Gastrocnemius medialis (tissue), 4 donors: ENCODE data around the gene PRPH. TPM values are rescaled to one million over a fixed set of nuclear protein-coding genes. Genes with fewer than 3 reads are reported as not detected.

Experiments
- ATAC-seq, 2 donors: fragments of 150-250 bp; one replicate each; pipeline ENCODE4 v1.9.1; 2016
- DNase-seq, 2 donors: peaks; one replicate each; pipeline ENCODE4 v3.0.0-alpha.2; 2019
- H3K27ac ChIP-seq, 4 donors: fragments of 200-600 bp; sonication (generic); 1 replicate in 1 of 4; 2 replicates in 3 of 4; pipeline ENCODE4 v1.5.1; 2016 to 2018; ENCODE audit warnings: mild to moderate bottlenecking in 2 of 4, moderate library complexity in 1 of 4
- H3K27me3 ChIP-seq, 3 donors: fragments of 200-600 bp; sonication (generic) in 2 of 3; 1 replicate in 1 of 3; 2 replicates in 2 of 3; pipeline versions ENCODE4 v1.5.1 to v1.6.0; 2016 to 2019; ENCODE audit warnings: mild to moderate bottlenecking in 1 of 3, moderate library complexity in 1 of 3
- H3K36me3 ChIP-seq, 2 donors: fragments of 200-600 bp; sonication (generic) in 1 of 2; one replicate each; pipeline ENCODE4 v1.5.1; 2017 to 2018
- H3K4me1 ChIP-seq, 2 donors: fragments of 200-600 bp; sonication (generic) in 1 of 2; one replicate each; pipeline ENCODE4 v1.5.1; 2016 to 2017; ENCODE audit warnings: mild to moderate bottlenecking in 2 of 2
- H3K4me3 ChIP-seq, 4 donors: fragments of 200-600 bp; sonication (generic) in 3 of 4; 1 replicate in 1 of 4; 2 replicates in 3 of 4; pipeline ENCODE4 v1.5.1; 2016 to 2019; ENCODE audit warnings: mild to moderate bottlenecking in 2 of 4
- H3K9me3 ChIP-seq, 3 donors: fragments of 200-600 bp; sonication (generic) in 2 of 3; 1 replicate in 1 of 3; 2 replicates in 2 of 3; pipeline ENCODE4 v1.5.1; 2016 to 2019
- POLR2A ChIP-seq, 2 donors: fragments of 450-650 bp; IDR thresholded peaks; one replicate each; pipeline ENCODE4 v1.6.1; 2017; ENCODE audit warnings: antibody characterized with exemption in 2 of 2, mild to moderate bottlenecking in 2 of 2, moderate library complexity in 2 of 2
- in situ Hi-C, 4 donors: fragments of 200-750 bp; cut with MboI; loops; one replicate each; pipeline versions ENCODE4 v1.15.0 to v1.8.0; 2017; ENCODE audit warnings: low sequenced_read_pairs in 4 of 4
- intact Hi-C: fragments of 100-400 bp; cut with DNase I; formaldehyde crosslinking; loops from one replicate; pipeline ENCODE4 v1.15.1; 2023; ENCODE audit warnings: low total_unique reads
- total RNA-seq, 4 donors: library from RNA; depleted of rRNA; stranded (reverse); fragments of >200 nt; gene quantifications; one replicate each; pipeline versions ENCODE4 v1.1.0 to v1.2.3, GENCODE V29; 2016
- TF ChIP-seq, protein P1 (sequence below), 5 experiments: fragments of 450-650 bp in 3 of 5; fragments of 200-600 bp in 2 of 5; sonication (generic) in 2 of 5; IDR thresholded peaks in 4 of 5; conservative IDR thresholded peaks in 1 of 5; 1 replicate in 4 of 5; 2 replicates in 1 of 5; pipeline ENCODE4 v1.5.1; 2016 to 2019; ENCODE audit warnings: antibody characterized with exemption in 5 of 5, mild to moderate bottlenecking in 3 of 5, moderate library complexity in 3 of 5

PRPH gene
- total RNA-seq, 4 donors from 2014 or later, result not detected

DNA sequence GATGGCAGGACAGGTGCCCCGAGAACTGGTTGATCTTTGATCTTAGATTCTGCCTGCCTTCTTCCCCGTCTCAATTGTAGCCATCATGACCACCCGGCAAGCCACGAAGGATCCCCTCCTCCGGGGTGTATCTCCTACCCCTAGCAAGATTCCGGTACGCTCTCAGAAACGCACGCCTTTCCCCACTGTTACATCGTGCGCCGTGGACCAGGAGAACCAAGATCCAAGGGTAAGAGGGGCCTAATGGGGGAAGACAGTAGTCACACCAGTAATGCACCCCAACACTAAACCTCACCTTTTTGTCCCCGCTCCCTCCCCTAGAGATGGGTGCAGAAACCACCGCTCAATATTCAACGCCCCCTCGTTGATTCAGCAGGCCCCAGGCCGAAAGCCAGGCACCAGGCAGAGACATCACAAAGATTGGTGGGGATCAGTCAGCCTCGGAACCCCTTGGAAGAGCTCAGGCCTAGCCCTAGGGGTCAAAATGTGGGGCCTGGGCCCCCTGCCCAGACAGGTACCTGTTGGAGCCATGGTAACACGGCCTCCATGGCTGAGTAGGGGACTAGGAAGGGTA lies 28.7 kb downstream of the PRPH start:
- TF ChIP-seq POLR2A (IDR thresholded peaks at IDR 0.05), result no peak
- TF ChIP-seq, protein P1, sequence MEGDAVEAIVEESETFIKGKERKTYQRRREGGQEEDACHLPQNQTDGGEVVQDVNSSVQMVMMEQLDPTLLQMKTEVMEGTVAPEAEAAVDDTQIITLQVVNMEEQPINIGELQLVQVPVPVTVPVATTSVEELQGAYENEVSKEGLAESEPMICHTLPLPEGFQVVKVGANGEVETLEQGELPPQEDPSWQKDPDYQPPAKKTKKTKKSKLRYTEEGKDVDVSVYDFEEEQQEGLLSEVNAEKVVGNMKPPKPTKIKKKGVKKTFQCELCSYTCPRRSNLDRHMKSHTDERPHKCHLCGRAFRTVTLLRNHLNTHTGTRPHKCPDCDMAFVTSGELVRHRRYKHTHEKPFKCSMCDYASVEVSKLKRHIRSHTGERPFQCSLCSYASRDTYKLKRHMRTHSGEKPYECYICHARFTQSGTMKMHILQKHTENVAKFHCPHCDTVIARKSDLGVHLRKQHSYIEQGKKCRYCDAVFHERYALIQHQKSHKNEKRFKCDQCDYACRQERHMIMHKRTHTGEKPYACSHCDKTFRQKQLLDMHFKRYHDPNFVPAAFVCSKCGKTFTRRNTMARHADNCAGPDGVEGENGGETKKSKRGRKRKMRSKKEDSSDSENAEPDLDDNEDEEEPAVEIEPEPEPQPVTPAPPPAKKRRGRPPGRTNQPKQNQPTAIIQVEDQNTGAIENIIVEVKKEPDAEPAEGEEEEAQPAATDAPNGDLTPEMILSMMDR (IDR thresholded peaks at IDR 0.05 in 4 of 5, conservative IDR thresholded peaks at IDR 0.05 in 1 of 5), result no peak
- in situ Hi-C loops (no loop called here), intact Hi-C loops (no loop called here)
- Histone ChIP-seq H3K4me3 (peak overlapping the region; percentile 62 to 86 (median 68)), H3K9me3 (no peaks in the 10 kb centered on the region), H3K27me3 (no peaks in the 10 kb centered on the region), H3K27ac (no peak overlapping the region), H3K4me1 (peaks cover 3 to 5% of the 10 kb centered on the region in 2 donors), H3K36me3 (no peaks in the 10 kb centered on the region)
- ATAC-seq (no peak), DNase-seq (no peak)

DNA sequence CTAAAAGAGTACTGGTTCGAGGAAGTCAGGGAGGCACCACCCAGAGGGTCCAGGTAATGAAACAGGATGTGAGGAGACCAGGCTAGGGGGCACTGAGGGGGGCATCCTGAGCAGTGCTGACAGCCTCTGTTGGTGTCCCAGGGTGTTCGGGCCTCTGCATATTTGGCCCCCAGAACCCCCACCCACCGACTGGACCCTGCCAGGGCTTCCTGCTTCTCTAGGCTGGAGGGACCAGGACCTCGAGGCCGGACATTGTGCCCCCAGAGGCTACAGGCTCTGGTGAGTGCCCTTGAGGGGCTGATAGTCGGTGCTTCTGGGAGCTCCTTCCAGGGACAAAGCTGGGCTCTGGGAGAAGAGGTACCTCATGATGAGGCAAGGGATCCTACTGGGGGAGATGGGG lies 30.7 kb downstream of the PRPH start:
- Histone ChIP-seq H3K4me3 (no peak overlapping the region), H3K9me3 (no peaks in the 10 kb centered on the region), H3K27me3 (no peaks in the 10 kb centered on the region), H3K27ac (no peak overlapping the region), H3K36me3 (no peaks in the 10 kb centered on the region), H3K4me1 (peaks cover 3 to 5% of the 10 kb centered on the region in 2 donors)
- no peak for DNase-seq
- in situ Hi-C loops, result no loop called here
- no peak for TF ChIP-seq POLR2A (IDR thresholded peaks at IDR 0.05)
- TF ChIP-seq, protein P1 (IDR thresholded peaks at IDR 0.05 in 4 of 5, conservative IDR thresholded peaks at IDR 0.05 in 1 of 5), result no peak
- ATAC-seq, result no peak
- intact Hi-C loops, result no loop called here

DNA sequence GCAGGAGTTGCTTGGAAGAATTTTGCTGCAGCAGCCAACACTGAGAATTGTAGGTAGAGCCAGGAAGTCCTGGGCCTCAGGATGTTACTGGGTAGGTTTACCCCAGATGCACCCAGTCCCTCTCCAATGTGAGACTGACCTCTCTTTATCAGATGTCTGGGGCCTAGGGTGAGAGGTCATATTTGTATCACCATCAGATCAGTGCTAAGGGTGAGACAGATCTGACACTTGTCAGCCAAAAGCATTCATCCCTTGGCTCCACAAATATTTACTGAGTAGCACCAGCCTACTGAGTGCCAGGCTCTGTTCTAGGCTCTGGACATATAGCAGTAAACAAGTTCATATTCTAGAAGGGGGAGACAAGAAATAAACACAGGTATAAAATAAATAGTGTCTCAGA lies 32.4 kb downstream of the PRPH start:
- Histone ChIP-seq H3K27ac (no peak overlapping the region), H3K4me3 (no peak overlapping the region), H3K9me3 (no peaks in the 10 kb centered on the region), H3K36me3 (no peaks in the 10 kb centered on the region), H3K27me3 (peaks cover 0 to 7% (median 2%) of the 10 kb centered on the region in 3 donors), H3K4me1 (peaks cover 2 to 5% of the 10 kb centered on the region in 2 donors)
- DNase-seq, result no peak
- in situ Hi-C loops, result no loop called here
- intact Hi-C loops, result no loop called here
- ATAC-seq, result no peak
- TF ChIP-seq, protein P1 (IDR thresholded peaks at IDR 0.05 in 4 of 5, conservative IDR thresholded peaks at IDR 0.05 in 1 of 5), result no peak
- no peak for TF ChIP-seq POLR2A (IDR thresholded peaks at IDR 0.05)

DNA sequence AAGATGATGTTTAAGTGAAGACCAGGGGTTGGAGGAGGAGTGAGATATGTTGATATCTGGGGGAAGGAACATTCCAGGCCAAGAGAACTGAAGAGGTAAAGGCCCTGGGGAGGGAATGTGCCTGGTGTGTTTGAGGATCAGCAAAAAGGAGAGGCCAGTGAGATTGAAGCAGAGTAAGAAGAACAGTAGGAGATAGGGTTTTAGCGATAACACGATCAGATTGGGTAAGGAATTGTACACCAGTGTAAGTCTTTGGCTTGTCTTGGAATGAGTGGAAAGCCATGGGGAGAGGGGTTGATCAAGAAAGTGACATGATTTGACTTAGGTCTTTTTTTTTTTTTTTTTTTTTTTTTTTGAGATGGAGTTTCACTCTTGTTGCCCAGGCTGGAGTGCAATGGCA lies 32.9 kb downstream of the PRPH start:
- no peak for TF ChIP-seq POLR2A (IDR thresholded peaks at IDR 0.05)
- TF ChIP-seq, protein P1 (IDR thresholded peaks at IDR 0.05 in 4 of 5, conservative IDR thresholded peaks at IDR 0.05 in 1 of 5), result no peak
- intact Hi-C loops, result no loop called here
- DNase-seq (no peak), ATAC-seq (no peak)
- peaks cover 0 to 5% of the 10 kb centered on the region in 2 donors for H3K4me1 ChIP-seq
- H3K36me3 ChIP-seq, result no peaks in the 10 kb centered on the region
- no peak overlapping the region for H3K27ac ChIP-seq
- H3K4me3 ChIP-seq, result no peak overlapping the region
- H3K27me3 ChIP-seq, result peaks cover 4 to 7% (median 7%) of the 10 kb centered on the region in 3 donors
- no peaks in the 10 kb centered on the region for H3K9me3 ChIP-seq
- in situ Hi-C loops, result no loop called here

DNA sequence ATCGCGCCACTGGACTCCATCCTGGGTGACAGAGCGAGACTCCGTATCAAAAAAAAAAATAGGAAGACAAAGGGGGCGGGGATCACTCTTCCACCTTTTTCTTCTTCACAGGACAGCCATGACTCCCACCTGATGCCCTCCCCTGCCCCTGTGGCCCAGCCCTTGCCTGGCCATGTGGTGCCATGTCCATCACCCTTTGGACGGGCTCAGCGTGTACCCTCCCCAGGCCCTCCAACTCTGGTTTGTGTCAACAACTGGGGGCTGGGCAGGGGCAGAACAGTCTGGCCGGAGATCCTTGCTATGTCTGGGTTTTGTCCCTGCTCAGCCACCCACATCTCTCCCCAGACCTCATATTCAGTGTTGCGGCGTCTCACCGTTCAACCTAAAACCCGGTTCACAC lies 33.9 kb downstream of the PRPH start:
- in situ Hi-C loops, result no loop called here
- Histone ChIP-seq H3K9me3 (no peaks in the 10 kb centered on the region), H3K27ac (no peak overlapping the region), H3K36me3 (no peaks in the 10 kb centered on the region), H3K4me1 (no peaks in the 10 kb centered on the region), H3K4me3 (no peak overlapping the region), H3K27me3 (peaks cover 11 to 16% (median 14%) of the 10 kb centered on the region in 3 donors)
- no peak for TF ChIP-seq POLR2A (IDR thresholded peaks at IDR 0.05)
- TF ChIP-seq, protein P1 (IDR thresholded peaks at IDR 0.05 in 4 of 5, conservative IDR thresholded peaks at IDR 0.05 in 1 of 5), result no peak
- DNase-seq (no peak), ATAC-seq (no peak)
- intact Hi-C loops, result no loop called here
